HFF-Myc (cell line): ENCODE data around the gene CCDC174.

Experiments
- DNase-seq: peaks from one replicate; pipeline ENCODE4 v3.0.0-alpha.2; 2011; ENCODE audit warnings: low read depth; ENCODE audit errors: extremely low read depth
- H3K4me3 ChIP-seq: replicated peaks from 2 replicates; pipeline ENCODE4 v1.5.1; 2011; ENCODE audit warnings: low read depth, mild to moderate bottlenecking, control low read depth, low read length
- CTCF ChIP-seq: IDR thresholded peaks from 2 replicates; pipeline ENCODE4 v1.5.1; 2012; ENCODE audit warnings: mild to moderate bottlenecking, low read depth, low read length, control low read depth; ENCODE audit errors: missing control alignments

Gene CCDC174

GRCh38 chr3:14625443-14625842 is 26.1 kb upstream of the CCDC174 start:
- no peak overlapping the region for H3K4me3 ChIP-seq
- TF ChIP-seq CTCF, result no peak
- no peak for DNase-seq

- H3K4me3 ChIP-seq, result no peak overlapping the region
- no peak for DNase-seq
- no peak for TF ChIP-seq CTCF
Measured at GRCh38 chr3:14627815-14628214, 23.7 kb upstream of the CCDC174 start.

GRCh38 chr3:14628406-14628805 is 23.2 kb upstream of the CCDC174 start:
- no peak overlapping the region for H3K4me3 ChIP-seq
- TF ChIP-seq CTCF, result no peak
- no peak for DNase-seq

GRCh38 chr3:14630404-14631100 is 21.0 kb upstream of the CCDC174 start:
- H3K4me3 ChIP-seq, result no peak overlapping the region
- no peak for DNase-seq
- no peak for TF ChIP-seq CTCF

GRCh38 chr3:14631101-14631497 is 20.5 kb upstream of the CCDC174 start:
- no peak for DNase-seq
- H3K4me3 ChIP-seq, result no peak overlapping the region
- TF ChIP-seq CTCF, result no peak

GRCh38 chr3:14631687-14632441 is 19.7 kb upstream of the CCDC174 start:
- H3K4me3 ChIP-seq, result no peak overlapping the region
- TF ChIP-seq CTCF, result no peak
- DNase-seq, result no peak
